H1 (cell line): ENCODE results near the gene STAC. TPM values are rescaled to one million over a fixed set of nuclear protein-coding genes. Genes with fewer than 3 reads are reported as not detected.

ENCODE experiments used
- CTCF ChIA-PET: fragments of 300-600 bp; sonication (Branson Sonifier 250); formaldehyde crosslinking; loops from one replicate; lab custom pipeline; 2021; ENCODE audit not compliant: partially characterized antibody; lab: Charles Lee
- POLR2A ChIA-PET: fragments of 300-600 bp; sonication (Branson Sonifier 250); formaldehyde crosslinking; loops from one replicate; lab custom pipeline; 2021; ENCODE audit warnings: inconsistent platforms; ENCODE audit not compliant: partially characterized antibody; lab: Charles Lee
- DNase-seq, 2 experiments: peaks; one replicate each; pipeline versions ENCODE4 v3.0.0 to v3.0.0-alpha.2; 2010 to 2022; ENCODE audit warnings: low spot score in 2 of 2, low read depth in 1 of 2, mixed read lengths in 1 of 2
- FAIRE-seq: peaks from 2 replicates; lab custom pipeline; 2011; peaks lifted over from hg19 to GRCh38; lab: Jason Lieb, UNC
- H2AFZ ChIP-seq: 2 replicates; pipeline ENCODE4 v1.8.1; 2012; ENCODE audit warnings: low read length, inconsistent platforms
- H2AK5ac ChIP-seq: 2 replicates; pipeline ENCODE4 v1.6.1; 2013; ENCODE audit warnings: low read depth, low read length
- H2BK120ac ChIP-seq: replicated peaks from 2 replicates; pipeline ENCODE3; 2013; ENCODE audit warnings: low read depth, low read length, inconsistent platforms
- H2BK12ac ChIP-seq: 2 replicates; pipeline ENCODE4 v1.6.1; 2013; ENCODE audit warnings: low read depth, low read length
- H2BK15ac ChIP-seq: 2 replicates; pipeline ENCODE4 v1.6.1; 2013; ENCODE audit warnings: low read length
- H2BK20ac ChIP-seq: 2 replicates; pipeline ENCODE4 v1.6.1; 2013; ENCODE audit warnings: low read length
- H2BK5ac ChIP-seq: 2 replicates; pipeline ENCODE4 v1.6.1; 2013; ENCODE audit warnings: low read depth, low read length
- H3K14ac ChIP-seq: 2 replicates; pipeline ENCODE4 v1.6.1; 2013; ENCODE audit warnings: inconsistent platforms; ENCODE audit not compliant: insufficient read length
- H3K18ac ChIP-seq: 2 replicates; pipeline ENCODE4 v1.6.1; 2013; ENCODE audit warnings: low read length; ENCODE audit errors: extremely low read depth
- H3K23ac ChIP-seq: 2 replicates; pipeline ENCODE4 v1.6.1; 2013; ENCODE audit warnings: inconsistent platforms; ENCODE audit not compliant: insufficient read length
- H3K23me2 ChIP-seq: 2 replicates; pipeline ENCODE4 v1.6.1; 2013; ENCODE audit warnings: low read depth, low read length
- H3K27ac ChIP-seq: 2 replicates; pipeline ENCODE4 v1.6.1; 2011; ENCODE audit warnings: low read depth, low read length, inconsistent platforms
- H3K27me3 ChIP-seq, 4 experiments: replicated peaks in 1 of 4; 1 replicate in 1 of 4; 2 replicates in 3 of 4; pipeline versions ENCODE4 v1.6.1 to v1.8.1; 2011 to 2013; ENCODE audit warnings: low read length in 3 of 4, mild to moderate bottlenecking in 3 of 4, inconsistent platforms in 2 of 4, mixed read lengths in 2 of 4, moderate library complexity in 1 of 4; ENCODE audit not compliant: control insufficient read depth in 3 of 4, insufficient read depth in 3 of 4; ENCODE audit errors: extremely low read depth in 1 of 4
- H3K36me3 ChIP-seq, 4 experiments: 2 replicates each; pipeline versions ENCODE4 v1.6.1 to v1.8.1; 2011 to 2013; ENCODE audit warnings: mild to moderate bottlenecking in 4 of 4, low read length in 3 of 4, moderate library complexity in 2 of 4, control low read depth in 1 of 4, inconsistent platforms in 1 of 4; ENCODE audit not compliant: insufficient read depth in 4 of 4, control insufficient read depth in 2 of 4
- H3K4ac ChIP-seq: replicated peaks from 2 replicates; pipeline ENCODE3; 2013; ENCODE audit warnings: low read length, low read depth, mixed read lengths, inconsistent platforms; ENCODE audit not compliant: insufficient read length
- H3K4me1 ChIP-seq, 4 experiments: replicated peaks in 1 of 4; 1 replicate in 1 of 4; 2 replicates in 3 of 4; pipeline versions ENCODE4 v1.6.1 to v1.8.1; 2011 to 2013; ENCODE audit warnings: low read length in 3 of 4, inconsistent platforms in 2 of 4, mixed read lengths in 1 of 4; ENCODE audit not compliant: insufficient read depth in 4 of 4, control insufficient read depth in 3 of 4
- H3K4me2 ChIP-seq, 2 experiments: 2 replicates each; pipeline versions ENCODE4 v1.6.1 to v1.8.1; 2011 to 2013; ENCODE audit warnings: low read depth in 2 of 2, low read length in 2 of 2, control low read depth in 1 of 2, inconsistent platforms in 1 of 2, mild to moderate bottlenecking in 1 of 2; ENCODE audit not compliant: insufficient read depth in 1 of 2
- H3K4me3 ChIP-seq, 4 experiments: fragments of 200-600, 300-600 bp in 1 of 4; sonication (generic), shearing (Covaris generic), sonication (Bioruptor Twin) in 1 of 4; 2 replicates each; pipeline versions ENCODE4 v1.5.1 to v1.8.1; 2011 to 2016; ENCODE audit warnings: low read length in 4 of 4, low read depth in 3 of 4, control low read depth in 2 of 4, inconsistent platforms in 2 of 4, mild to moderate bottlenecking in 2 of 4, mixed read lengths in 1 of 4, moderate library complexity in 1 of 4; ENCODE audit not compliant: insufficient read depth in 2 of 4; ENCODE audit errors: extremely low read depth in 1 of 4
- H3K56ac ChIP-seq: replicated peaks from 2 replicates; pipeline ENCODE3; 2013; ENCODE audit warnings: low read depth, mild to moderate bottlenecking, mixed read lengths, low read length, inconsistent platforms; ENCODE audit not compliant: insufficient read length
- H3K79me1 ChIP-seq: 2 replicates; pipeline ENCODE4 v1.6.1; 2013; ENCODE audit warnings: low read depth, low read length, control low read depth
- H3K79me2 ChIP-seq, 2 experiments: 2 replicates each; pipeline versions ENCODE4 v1.6.1 to v1.8.1; 2012 to 2013; ENCODE audit warnings: low read length in 2 of 2, mild to moderate bottlenecking in 2 of 2, inconsistent platforms in 1 of 2; ENCODE audit not compliant: insufficient read depth in 2 of 2, control insufficient read depth in 1 of 2
- H3K9ac ChIP-seq, 4 experiments: replicated peaks in 1 of 4; 1 replicate in 1 of 4; 2 replicates in 3 of 4; pipeline versions ENCODE4 v1.6.1 to v1.8.1; 2011 to 2013; ENCODE audit warnings: low read depth in 3 of 4, low read length in 3 of 4, control low read depth in 2 of 4, mild to moderate bottlenecking in 2 of 4, moderate library complexity in 2 of 4, inconsistent platforms in 1 of 4; ENCODE audit errors: extremely low read depth in 1 of 4
- H3K9me3 ChIP-seq, 2 experiments: 2 replicates each; pipeline versions ENCODE4 v1.6.1 to v1.8.1; 2012 to 2013; ENCODE audit warnings: mild to moderate bottlenecking in 2 of 2, moderate library complexity in 2 of 2, control low read depth in 1 of 2, inconsistent platforms in 1 of 2, low read depth in 1 of 2, low read length in 1 of 2, mixed read lengths in 1 of 2; ENCODE audit not compliant: insufficient read depth in 2 of 2
- H4K20me1 ChIP-seq, 2 experiments: replicated peaks in 1 of 2; 2 replicates each; pipeline versions ENCODE3 to v1.8.1; 2011 to 2013; ENCODE audit warnings: inconsistent platforms in 2 of 2, low read length in 2 of 2, mild to moderate bottlenecking in 1 of 2; ENCODE audit not compliant: insufficient read depth in 2 of 2, control insufficient read depth in 1 of 2
- H4K5ac ChIP-seq: 2 replicates; pipeline ENCODE4 v1.6.1; 2013; ENCODE audit warnings: low read length, low read depth, mixed read lengths, inconsistent platforms; ENCODE audit not compliant: insufficient read length
- H4K8ac ChIP-seq: 2 replicates; pipeline ENCODE4 v1.8.0; 2013; ENCODE audit warnings: mild to moderate bottlenecking, moderate library complexity, low read length, inconsistent platforms; ENCODE audit not compliant: insufficient read depth; ENCODE audit errors: extremely low read depth
- H4K91ac ChIP-seq: replicated peaks from 2 replicates; pipeline ENCODE3; 2013; ENCODE audit warnings: low read length, mixed read lengths, inconsistent platforms; ENCODE audit not compliant: insufficient read length
- BCL11A ChIP-seq, 2 experiments: IDR thresholded peaks; one replicate each; pipeline ENCODE4 v1.6.1; 2011; ENCODE audit warnings: low read depth in 2 of 2, low read length in 2 of 2, mild to moderate bottlenecking in 2 of 2
- CHD1 ChIP-seq: IDR thresholded peaks from 2 replicates; pipeline ENCODE4 v1.6.1; 2012; ENCODE audit warnings: low read depth, low read length, improper control_type of control experiment
- EGR1 ChIP-seq: IDR thresholded peaks from 2 replicates; pipeline ENCODE4 v1.6.1; 2011; ENCODE audit warnings: low read depth, low read length, borderline replicate concordance
- FOSL1 ChIP-seq: IDR thresholded peaks from 2 replicates; pipeline ENCODE4 v1.6.1; 2011; ENCODE audit warnings: mild to moderate bottlenecking, low read depth, low read length, moderate library complexity; ENCODE audit not compliant: insufficient read depth
- GABPA ChIP-seq: IDR thresholded peaks from 2 replicates; pipeline ENCODE4 v1.6.1; 2011; ENCODE audit warnings: mild to moderate bottlenecking, low read length, moderate library complexity, borderline replicate concordance; ENCODE audit not compliant: insufficient read depth
- KDM1A ChIP-seq: fragments of 200-600, 300-600 bp; sonication (generic); IDR thresholded peaks from 2 replicates; pipeline ENCODE4 v1.7.1; 2016; ENCODE audit warnings: mild to moderate bottlenecking, low read length, borderline replicate concordance
- KDM4A ChIP-seq: IDR thresholded peaks from one replicate; pipeline ENCODE4 v1.7.1; 2012; ENCODE audit warnings: low read depth, mild to moderate bottlenecking, moderate library complexity, low read length, inconsistent platforms; ENCODE audit not compliant: severe bottlenecking
- MAFK ChIP-seq: IDR thresholded peaks from 2 replicates; pipeline ENCODE4 v1.6.1; 2012; ENCODE audit warnings: low read depth, mild to moderate bottlenecking, improper control_type of control experiment, low read length
- NRF1 ChIP-seq: IDR thresholded peaks from 2 replicates; pipeline ENCODE4 v1.6.1; 2011; ENCODE audit warnings: mild to moderate bottlenecking, low read depth, low read length, improper control_type of control experiment
- PHF8 ChIP-seq: fragments of 200-600 bp; sonication (generic); conservative IDR thresholded peaks from 2 replicates; pipeline ENCODE4 v1.7.1; 2012; ENCODE audit warnings: low read depth, mild to moderate bottlenecking, inconsistent platforms, low read length, moderate library complexity
- RBBP5 ChIP-seq: IDR thresholded peaks from 2 replicates; pipeline ENCODE4 v1.7.1; 2012; ENCODE audit warnings: low read depth, mild to moderate bottlenecking, inconsistent platforms, low read length, moderate library complexity, borderline replicate concordance
- RXRA ChIP-seq: IDR thresholded peaks from 2 replicates; pipeline ENCODE4 v1.6.1; 2011; ENCODE audit warnings: low read depth, mild to moderate bottlenecking, low read length, moderate library complexity; ENCODE audit not compliant: insufficient read depth
- SUZ12 ChIP-seq: fragments of 200-600 bp; sonication (generic); IDR thresholded peaks from 2 replicates; pipeline ENCODE4 v1.6.1; 2012; ENCODE audit warnings: mild to moderate bottlenecking, inconsistent platforms, low read length, moderate library complexity, mixed read lengths
- TCF12 ChIP-seq: IDR thresholded peaks from 2 replicates; pipeline ENCODE4 v1.6.1; 2011; ENCODE audit warnings: low read depth, mild to moderate bottlenecking, low read length
- YY1 ChIP-seq: IDR thresholded peaks from 2 replicates; pipeline ENCODE4 v1.6.1; 2011; ENCODE audit warnings: low read depth, mild to moderate bottlenecking, low read length
- WGBS, 2 experiments: shearing (Covaris generic) in 1 of 2; methylation state at CpG; one replicate each; pipeline versions ENCODE4 v1.1.6 to v1.1.7; 2013 to 2015; ENCODE audit warnings: low lambda C conversion rate in 2 of 2, mixed read lengths in 2 of 2, inconsistent platforms in 1 of 2, low coverage in 1 of 2, missing lambda C conversion rate in 1 of 2; ENCODE audit not compliant: insufficient replicate concordance in 2 of 2, insufficient coverage in 1 of 2, insufficient read length in 1 of 2; ENCODE audit errors: extremely low coverage in 1 of 2, missing lambda C conversion rate in 1 of 2; 5-methylcytosine and 5-hydroxymethylcytosine counted together
- polyA plus RNA-seq, 7 experiments: library from polyadenylated mRNA; depleted of rRNA in 3 of 7; stranded (reverse) in 5 of 7; unstranded in 2 of 7; fragments of >200 nt in 5 of 7; fragments of 200-250 nt in 2 of 7; gene quantifications; 1 replicate in 5 of 7; 2 replicates in 1 of 7; 4 replicates in 1 of 7; pipeline versions ENCODE4 v1.2.1 to v1.2.3, GENCODE V29; 2011 to 2013; ENCODE audit warnings: missing spikeins in 2 of 7, mixed read lengths in 2 of 7
- total RNA-seq: library from RNA; stranded (reverse); fragmentation: NEBNext Ultra II Directional; extraction: Animal tissue kit (Norgen Biotek cat#: 25700); gene quantifications from 2 replicates; pipeline ENCODE4 v1.2.1, GENCODE V29; 2021

The STAC gene
- total and polyA plus RNA-seq, 2 of the 8 experiments (the other 6 are each of a cell fraction or from before 2014, with no cell fraction given): 8.0 to 18.1 TPM

DNA sequence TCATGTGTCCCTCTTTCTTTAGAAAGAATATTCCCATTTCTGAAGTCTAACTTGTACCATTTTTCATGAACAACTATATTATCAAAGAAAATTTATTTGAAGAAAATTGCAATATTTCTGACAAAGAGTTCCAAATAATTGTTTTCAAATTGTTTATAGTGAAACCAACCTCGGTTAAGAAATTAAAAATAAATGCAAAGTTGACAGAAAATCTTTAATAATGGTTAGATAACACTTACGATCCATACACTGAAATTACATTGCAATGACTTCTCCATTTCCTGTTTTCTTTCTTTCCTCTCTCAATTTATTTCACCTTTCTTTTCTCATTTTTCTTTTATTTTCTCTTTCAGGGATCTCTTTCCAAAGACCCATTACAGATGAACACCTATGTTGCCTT is 125.1 kb downstream of the STAC start:
- no peak overlapping the region for H3K4me2 ChIP-seq
- FAIRE-seq: no peak
- no peak for TF ChIP-seq MAFK
- TF ChIP-seq KDM1A: no peak
- no peak for TF ChIP-seq KDM4A
- no peak for TF ChIP-seq PHF8
- no peak for TF ChIP-seq RBBP5
- TF ChIP-seq SUZ12: no peak
- TF ChIP-seq RXRA: no peak
- no peak for TF ChIP-seq BCL11A (IDR thresholded peaks at IDR 0.05; ENCODE audit: low read depth in 2 of 2, low read length in 2 of 2)
- TF ChIP-seq TCF12: no peak
- TF ChIP-seq GABPA: no peak
- no peak for TF ChIP-seq FOSL1
- no peak for TF ChIP-seq NRF1
- TF ChIP-seq EGR1: no peak
- TF ChIP-seq CHD1: no peak
- TF ChIP-seq YY1: no peak

More for the DNA sequence above, 125.1 kb downstream of the STAC start:
- Histone ChIP-seq H3K79me2 (no peaks in the 10 kb centered on the region), H4K91ac (no peak overlapping the region), H3K4ac (no peak overlapping the region), H3K9ac (no peak overlapping the region), H4K8ac (no peak overlapping the region), H3K18ac (no peak overlapping the region), H2BK20ac (no peak overlapping the region), H3K56ac (no peak overlapping the region), H3K23ac (no peak overlapping the region), H3K79me1 (no peaks in the 10 kb centered on the region), H3K9me3 (no peaks in the 10 kb centered on the region), H3K4me1 (no peaks in the 10 kb centered on the region), H4K5ac (no peak overlapping the region), H3K27me3 (no peaks in the 10 kb centered on the region), H3K4me3 (no peak overlapping the region), H3K23me2 (no peaks in the 10 kb centered on the region), H2BK15ac (no peak overlapping the region), H4K20me1 (no peaks in the 10 kb centered on the region), H3K27ac (no peak overlapping the region), H2BK5ac (no peak overlapping the region), H3K36me3 (peaks cover 0 to 7% (median 0%) of the 10 kb centered on the region in 4 experiments; a peak in 2 of 8 replicates), H2AFZ (no peak overlapping the region), H3K14ac (no peak overlapping the region), H2AK5ac (no peak overlapping the region), H2BK12ac (no peak overlapping the region), H2BK120ac (no peak overlapping the region)
- 85% methylated on average over 2 of the region's 2 CpGs; no CpG with 5 or more reads in 1 of the 2 experiments for WGBS, 2 experiments
- DNase-seq: no peak
- POLR2A ChIA-PET: no interaction called here
- CTCF ChIA-PET: no interaction called here
